D721Med (cell line): ENCODE measurements around the gene BPI.
"Not testable (repeated sequence)": the region's sequence is repeated elsewhere in the genome, so short reads cannot be mapped to it uniquely, and the experiment has no call there.

ENCODE experiments used
- DNase-seq: peaks from one replicate; pipeline ENCODE4 v3.0.0; 2011; ENCODE audit warnings: low spot score; ENCODE audit not compliant: insufficient read length
- FAIRE-seq: peaks from 2 replicates; lab custom pipeline; 2011; peaks lifted over from hg19 to GRCh38; lab: Jason Lieb, UNC
- TF ChIP-seq, protein P1 (sequence below): IDR thresholded peaks from 2 replicates; pipeline ENCODE4 v1.5.1; 2012; ENCODE audit warnings: mild to moderate bottlenecking, control low read depth; ENCODE audit not compliant: insufficient read depth; ENCODE audit errors: missing control alignments

BPI gene

DNA sequence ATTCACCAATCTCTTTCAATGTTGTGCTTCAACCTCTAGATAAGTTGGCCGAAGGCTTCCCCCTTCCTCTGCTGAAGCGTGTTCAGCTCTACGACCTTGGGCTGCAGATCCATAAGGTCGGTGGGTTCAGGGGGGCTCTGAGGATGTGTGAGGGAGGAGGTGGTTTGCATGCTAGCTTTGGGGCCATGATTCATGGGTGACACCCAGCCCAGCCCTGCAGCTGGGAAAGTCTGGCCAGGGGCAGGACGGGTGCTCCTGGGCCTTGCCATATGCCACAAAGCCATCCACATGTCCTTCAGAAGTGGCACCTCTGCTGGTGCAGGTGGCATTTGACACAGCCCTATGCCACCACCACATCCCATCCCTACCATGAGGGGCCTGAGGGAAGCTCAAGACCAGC is 69.9 kb downstream of the BPI start:
- TF ChIP-seq, protein P1, sequence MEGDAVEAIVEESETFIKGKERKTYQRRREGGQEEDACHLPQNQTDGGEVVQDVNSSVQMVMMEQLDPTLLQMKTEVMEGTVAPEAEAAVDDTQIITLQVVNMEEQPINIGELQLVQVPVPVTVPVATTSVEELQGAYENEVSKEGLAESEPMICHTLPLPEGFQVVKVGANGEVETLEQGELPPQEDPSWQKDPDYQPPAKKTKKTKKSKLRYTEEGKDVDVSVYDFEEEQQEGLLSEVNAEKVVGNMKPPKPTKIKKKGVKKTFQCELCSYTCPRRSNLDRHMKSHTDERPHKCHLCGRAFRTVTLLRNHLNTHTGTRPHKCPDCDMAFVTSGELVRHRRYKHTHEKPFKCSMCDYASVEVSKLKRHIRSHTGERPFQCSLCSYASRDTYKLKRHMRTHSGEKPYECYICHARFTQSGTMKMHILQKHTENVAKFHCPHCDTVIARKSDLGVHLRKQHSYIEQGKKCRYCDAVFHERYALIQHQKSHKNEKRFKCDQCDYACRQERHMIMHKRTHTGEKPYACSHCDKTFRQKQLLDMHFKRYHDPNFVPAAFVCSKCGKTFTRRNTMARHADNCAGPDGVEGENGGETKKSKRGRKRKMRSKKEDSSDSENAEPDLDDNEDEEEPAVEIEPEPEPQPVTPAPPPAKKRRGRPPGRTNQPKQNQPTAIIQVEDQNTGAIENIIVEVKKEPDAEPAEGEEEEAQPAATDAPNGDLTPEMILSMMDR, result no peak
- DNase-seq (no peak), FAIRE-seq (no peak)

DNA sequence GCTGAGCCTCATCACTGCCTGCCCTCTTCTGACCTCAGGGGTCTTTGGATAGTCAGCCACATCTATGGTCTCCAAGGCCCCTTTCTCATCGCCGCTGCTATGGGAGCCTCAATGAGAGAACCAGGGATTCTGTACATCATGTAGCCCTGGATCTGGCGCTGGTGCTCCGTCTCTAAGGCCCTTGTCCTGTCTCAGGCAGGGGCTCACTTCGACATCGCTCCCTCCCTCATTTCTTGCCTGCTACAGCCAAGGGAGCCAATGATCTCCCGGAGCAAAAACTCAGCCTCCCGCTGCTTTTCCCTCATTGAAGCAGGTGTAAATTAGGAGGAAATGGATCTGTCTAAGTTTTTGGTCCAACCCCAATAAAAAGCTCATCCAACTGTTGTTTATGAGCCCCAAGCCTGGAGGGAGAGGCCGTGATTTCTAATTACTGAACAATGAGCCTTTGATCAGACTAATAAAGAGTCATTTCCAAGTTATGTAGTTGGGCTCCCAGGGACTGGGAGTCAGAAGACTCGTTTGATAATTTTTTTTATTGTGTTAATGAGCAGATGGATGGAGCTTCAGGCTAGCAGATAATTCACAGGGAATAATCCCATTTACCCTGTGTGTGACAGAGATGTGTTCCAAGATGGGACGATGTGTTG is 73.2 kb downstream of the BPI start:
- FAIRE-seq (no peak), DNase-seq (no peak)
- TF ChIP-seq, protein P1, result no peak

GRCh38 chr20:38377838-38378237 is 73.9 kb downstream of the BPI start:
- FAIRE-seq, DNase-seq: not testable (repeated sequence)

DNA sequence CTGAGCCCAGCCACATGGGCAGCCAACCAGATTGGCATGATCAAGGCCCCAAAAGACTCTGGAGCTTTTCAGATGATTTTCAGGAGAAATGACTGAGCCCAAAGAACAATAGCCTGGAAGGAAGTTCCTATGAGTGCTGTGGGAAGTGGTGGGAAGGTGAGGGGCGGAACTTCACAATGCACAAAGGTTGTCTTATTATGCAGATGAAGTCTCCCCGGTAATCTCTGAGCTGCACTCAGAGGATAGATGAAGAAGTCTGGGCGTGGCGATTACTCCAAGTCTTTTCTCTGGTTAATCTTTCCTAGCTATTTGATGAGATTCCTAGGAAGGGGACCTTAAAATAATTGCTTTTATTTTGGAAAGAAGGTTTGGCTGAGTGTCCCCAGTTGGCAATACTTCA is 79.2 kb downstream of the BPI start:
- TF ChIP-seq, protein P1, result no peak
- FAIRE-seq (no peak), DNase-seq (no peak)

DNA sequence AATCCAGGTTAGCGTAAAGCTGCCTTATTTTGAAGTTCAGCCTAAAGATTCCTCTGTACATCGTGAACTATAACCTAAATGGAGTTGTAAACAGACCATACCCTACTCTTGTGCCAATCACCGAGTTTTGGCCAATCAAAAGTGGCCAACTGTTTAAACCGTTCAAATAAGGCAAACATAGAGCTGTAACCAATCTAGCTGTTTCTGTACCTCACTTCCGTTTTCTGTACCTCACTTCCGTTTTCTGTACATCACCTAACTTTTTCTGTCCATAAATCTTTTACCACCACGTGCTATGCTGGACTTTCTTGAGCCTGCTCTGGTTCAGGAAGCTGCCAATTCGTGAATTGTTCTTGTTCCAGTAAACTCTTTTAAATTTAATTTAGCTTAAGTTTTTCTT is 82.0 kb downstream of the BPI start:
- FAIRE-seq, result no peak
- no peak for DNase-seq
- TF ChIP-seq, protein P1, result no peak

GRCh38 chr20:38386851-38387250 is 82.9 kb downstream of the BPI start:
- no peak for FAIRE-seq
- DNase-seq, result no peak
- TF ChIP-seq, protein P1, result no peak
